Measurements from ENCODE around the gene PCBP3.

Gene PCBP3

GRCh38 chr21:45828580-45829570 is 185.3 kb downstream of the PCBP3 start:
- no peak for DNase-seq (ENCODE audit: low read depth)

- no peak for DNase-seq (ENCODE audit: low read depth)
These were observed 186.1 kb downstream of the PCBP3 start for GRCh38 chr21:45829668-45830067.

GRCh38 chr21:45830221-45830640 is 186.7 kb downstream of the PCBP3 start:
- no peak for DNase-seq (ENCODE audit: low read depth)

DNA sequence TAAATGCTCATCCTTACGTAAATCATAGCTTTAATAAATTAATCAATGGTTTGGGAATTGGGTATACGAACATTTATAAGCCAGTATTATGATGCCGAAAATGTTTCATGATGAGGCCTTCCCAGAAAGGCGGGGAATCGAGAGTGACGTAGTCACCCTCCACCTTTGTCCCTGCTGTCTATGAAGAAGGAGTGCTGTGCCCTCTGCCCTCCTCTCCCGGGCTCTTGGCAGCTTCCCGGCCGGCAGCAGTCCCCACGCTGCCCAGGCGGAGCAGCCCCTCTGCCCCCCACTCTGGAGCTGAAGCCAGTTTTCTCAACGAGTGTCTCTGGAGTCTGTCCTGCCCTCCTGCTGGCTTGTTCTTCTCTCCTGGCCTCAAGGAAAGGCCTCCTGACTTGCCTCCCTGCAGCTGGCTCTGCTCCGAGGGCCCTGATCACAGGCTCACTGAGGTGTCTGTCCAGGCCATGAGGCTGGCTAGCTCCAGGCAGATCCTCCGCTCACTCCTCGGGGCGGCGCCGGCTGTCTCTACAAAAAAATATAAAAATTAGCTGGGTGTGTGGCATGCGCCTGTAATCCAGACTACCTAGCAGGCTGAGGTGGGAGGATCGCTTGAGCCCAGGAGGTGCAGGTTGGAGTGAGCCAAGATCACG is 187.3 kb downstream of the PCBP3 start:
- no peak for DNase-seq (ENCODE audit: low read depth)

- DNase-seq (ENCODE audit: low read depth) = no peak
These were observed 188.6 kb downstream of the PCBP3 start for GRCh38 chr21:45831991-45832740.

DNA sequence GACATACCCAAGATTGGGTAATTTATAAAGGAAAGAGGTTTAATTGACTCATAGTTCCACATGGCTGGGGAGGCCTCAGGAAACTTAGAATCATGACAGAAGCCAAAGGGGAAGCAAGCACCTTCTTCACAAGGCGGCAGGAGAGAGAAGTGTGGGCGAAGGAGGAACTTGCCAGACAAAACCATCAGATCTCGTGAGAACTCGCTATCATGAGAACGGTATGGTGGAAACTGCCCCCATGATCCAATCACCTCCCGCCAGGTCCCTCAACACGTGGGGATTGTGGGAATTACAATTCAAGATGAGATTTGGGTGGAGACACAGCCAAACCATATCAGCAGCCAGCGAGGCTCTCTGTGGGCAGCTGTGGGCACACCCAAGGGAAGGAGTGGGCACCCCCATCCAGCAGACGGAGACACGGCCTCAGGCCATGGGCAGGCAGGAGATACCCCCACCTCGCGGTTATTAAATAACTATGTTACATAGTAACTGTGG is 189.3 kb downstream of the PCBP3 start:
- DNase-seq (ENCODE audit: low read depth) = peak; percentile 37

DNA sequence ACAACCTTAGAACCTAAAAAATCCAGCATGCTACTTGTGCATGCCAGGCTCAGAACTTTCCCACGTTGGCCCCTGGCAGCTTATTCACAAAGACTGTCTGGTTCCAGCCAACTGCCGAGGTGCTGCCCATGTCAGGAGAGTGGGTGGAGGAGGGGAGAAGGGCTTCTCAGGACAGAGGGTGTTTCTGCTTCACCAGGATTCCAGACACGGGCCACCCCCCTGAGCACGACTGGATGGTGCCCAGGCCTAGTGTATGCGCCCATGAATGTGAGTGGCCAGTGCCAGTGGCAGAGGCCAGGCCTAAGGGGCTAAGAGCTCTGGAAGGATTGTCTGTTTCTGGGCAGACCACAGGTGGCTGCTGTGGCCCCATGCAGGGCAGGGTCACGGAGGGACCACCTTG is 189.9 kb downstream of the PCBP3 start:
- no peak for DNase-seq (ENCODE audit: low read depth)

DNA sequence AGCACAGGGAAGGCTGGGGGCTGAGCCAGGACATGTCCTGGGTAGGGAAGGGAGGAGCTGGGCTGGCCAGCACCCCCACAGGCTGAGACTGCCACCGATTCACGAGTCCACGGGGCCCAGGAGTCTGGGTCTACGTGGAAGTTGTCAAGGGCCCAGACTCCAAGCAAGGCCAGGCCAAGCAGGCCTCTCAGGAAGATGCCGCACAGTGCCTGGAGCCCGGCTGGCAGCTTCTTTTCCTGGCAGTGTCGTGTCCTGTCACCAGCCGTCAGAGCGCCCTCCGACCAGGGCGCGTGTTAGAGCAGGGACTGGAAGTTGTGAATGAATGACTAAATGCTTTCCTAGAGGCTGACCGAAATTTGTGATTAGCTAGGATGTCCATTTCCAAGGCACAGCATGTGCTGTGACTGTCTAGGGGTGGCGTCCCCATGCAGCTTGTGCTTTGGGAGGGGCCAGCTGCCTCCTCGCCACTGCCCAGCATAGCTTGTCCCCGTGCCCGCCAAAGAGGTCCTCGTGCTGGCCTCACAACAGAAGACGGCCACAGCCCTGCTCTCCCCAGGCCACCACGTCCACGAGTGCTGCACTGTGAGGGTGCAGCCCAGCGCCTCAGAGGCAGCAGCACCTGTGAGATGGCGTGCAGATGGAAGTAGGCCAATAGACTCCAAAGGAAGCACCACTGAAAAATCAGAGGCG is 190.6 kb downstream of the PCBP3 start:
- no peak for DNase-seq (ENCODE audit: low read depth)

- no peak for DNase-seq (ENCODE audit: low read depth)
These were observed 191.3 kb downstream of the PCBP3 start for GRCh38 chr21:45834821-45835293.

- DNase-seq (ENCODE audit: low read depth) = no peak
These were observed 192.1 kb downstream of the PCBP3 start for GRCh38 chr21:45835301-45836267.

GRCh38 chr21:45836268-45836655 is 192.7 kb downstream of the PCBP3 start:
- DNase-seq (ENCODE audit: low read depth) = no peak

GRCh38 chr21:45836694-45837670 is 193.5 kb downstream of the PCBP3 start:
- no peak for DNase-seq (ENCODE audit: low read depth)

DNA sequence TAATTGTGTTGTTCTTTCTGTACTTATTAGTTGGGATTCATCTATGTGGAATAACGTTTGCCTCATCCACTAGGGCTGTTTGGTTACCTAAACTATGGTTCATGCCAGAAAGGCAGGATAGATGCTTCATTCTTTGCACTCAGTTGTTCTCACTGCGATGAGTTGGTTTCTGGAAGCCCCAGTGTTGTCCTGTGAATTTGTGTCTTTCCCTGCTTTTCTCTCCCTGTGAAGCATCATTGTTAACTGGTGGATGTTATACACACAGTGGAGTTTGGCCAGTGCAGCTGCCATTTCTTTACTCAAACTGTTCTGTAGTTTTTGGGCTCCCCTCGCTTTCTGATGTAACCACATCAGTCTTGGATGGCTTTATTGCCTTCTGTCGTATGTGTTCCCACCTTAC is 194.4 kb downstream of the PCBP3 start:
- DNase-seq (ENCODE audit: low read depth) = no peak

GRCh38 chr21:45838634-45839033 is 195.1 kb downstream of the PCBP3 start:
- no peak for DNase-seq (ENCODE audit: low read depth)

GRCh38 chr21:45839274-45839673 is 195.7 kb downstream of the PCBP3 start:
- DNase-seq (ENCODE audit: low read depth) = no peak

DNA sequence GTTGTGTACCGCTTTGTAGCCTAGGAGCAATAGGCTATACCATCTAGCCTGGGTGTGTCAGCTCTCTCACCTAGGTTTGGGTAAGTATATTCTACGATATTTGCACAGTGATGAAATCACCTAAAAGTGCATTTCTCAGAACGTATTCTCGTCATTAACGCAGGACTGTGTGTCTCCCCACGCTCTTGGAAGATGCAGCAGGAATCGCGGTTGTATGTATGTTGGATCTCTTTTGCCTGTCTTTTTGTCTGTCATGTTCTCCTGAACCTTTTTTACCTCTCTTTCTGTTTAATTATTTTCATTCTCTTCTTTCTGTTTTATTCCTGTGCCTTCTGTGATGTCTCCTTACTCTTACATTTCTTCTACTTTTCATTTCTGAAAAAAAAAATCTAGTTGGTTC is 197.5 kb downstream of the PCBP3 start:
- DNase-seq (ENCODE audit: low read depth) = peak; percentile 4

GRCh38 chr21:45843426-45843825 is 199.9 kb downstream of the PCBP3 start:
- DNase-seq (ENCODE audit: low read depth) = no peak

DNA sequence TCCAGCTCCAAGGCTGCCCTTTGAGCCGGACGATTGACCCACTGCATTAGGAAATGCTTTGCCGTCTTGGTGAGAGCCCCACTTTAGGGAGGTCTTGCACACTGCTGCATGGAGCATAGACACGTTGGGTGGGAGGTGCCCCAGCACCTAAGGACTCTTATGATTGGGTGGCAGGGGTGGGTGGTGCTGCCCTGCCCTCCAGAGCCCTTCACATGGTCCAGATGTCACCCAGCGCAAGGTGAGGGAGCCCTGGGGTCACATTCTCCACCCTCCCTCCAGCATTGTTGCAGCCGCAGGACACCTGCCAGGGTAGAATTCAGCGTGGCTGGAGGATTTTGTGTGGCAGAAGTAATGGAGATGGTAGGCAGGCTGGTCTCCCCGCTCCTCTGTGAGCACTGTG is 200.7 kb downstream of the PCBP3 start:
- no peak for DNase-seq (ENCODE audit: low read depth)

DNA sequence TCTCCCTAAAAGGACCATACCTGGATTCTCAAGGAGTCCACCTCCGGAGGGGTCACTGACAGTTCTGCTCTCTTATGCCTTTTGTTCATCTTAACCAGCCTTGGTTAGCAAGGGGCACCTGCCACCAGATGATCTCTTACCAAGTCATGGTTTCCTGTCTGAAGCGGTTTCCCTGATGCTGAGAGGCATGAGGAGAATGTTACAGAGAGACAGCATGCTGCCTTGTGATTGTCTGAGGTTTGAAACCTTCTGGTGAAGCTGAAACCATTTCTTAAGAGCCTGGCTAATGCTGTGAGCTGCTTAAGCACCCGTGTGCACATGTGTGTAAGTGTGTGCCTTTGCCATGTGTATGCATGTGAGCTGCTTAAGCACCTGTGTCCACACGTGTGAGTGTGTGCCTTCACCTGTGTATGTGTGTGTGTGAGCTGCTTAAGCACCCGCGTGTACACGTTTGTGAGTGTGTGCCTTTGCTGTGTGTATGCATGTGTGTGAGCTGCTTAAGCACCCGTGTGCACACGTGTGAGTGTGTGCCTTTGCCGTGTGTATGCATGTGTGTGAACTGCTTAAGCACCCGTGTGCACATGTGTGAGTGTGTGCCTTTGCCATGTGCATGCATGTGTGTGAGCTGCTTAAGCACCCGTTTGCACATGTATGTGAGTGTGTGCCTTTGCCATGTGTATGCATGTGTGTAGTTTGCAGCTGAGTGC is 201.7 kb downstream of the PCBP3 start:
- DNase-seq (ENCODE audit: low read depth) = no peak
